Measurements from ENCODE around the gene KCNIP1. TPM values are rescaled to one million over a fixed set of nuclear protein-coding genes. Genes with fewer than 3 reads are reported as not detected.

KCNIP1 gene
- total and polyA plus RNA-seq, 2 of the 8 experiments (the other 6 are each of a cell fraction or from before 2014, with no cell fraction given): 0.52 to 0.83 TPM

DNA sequence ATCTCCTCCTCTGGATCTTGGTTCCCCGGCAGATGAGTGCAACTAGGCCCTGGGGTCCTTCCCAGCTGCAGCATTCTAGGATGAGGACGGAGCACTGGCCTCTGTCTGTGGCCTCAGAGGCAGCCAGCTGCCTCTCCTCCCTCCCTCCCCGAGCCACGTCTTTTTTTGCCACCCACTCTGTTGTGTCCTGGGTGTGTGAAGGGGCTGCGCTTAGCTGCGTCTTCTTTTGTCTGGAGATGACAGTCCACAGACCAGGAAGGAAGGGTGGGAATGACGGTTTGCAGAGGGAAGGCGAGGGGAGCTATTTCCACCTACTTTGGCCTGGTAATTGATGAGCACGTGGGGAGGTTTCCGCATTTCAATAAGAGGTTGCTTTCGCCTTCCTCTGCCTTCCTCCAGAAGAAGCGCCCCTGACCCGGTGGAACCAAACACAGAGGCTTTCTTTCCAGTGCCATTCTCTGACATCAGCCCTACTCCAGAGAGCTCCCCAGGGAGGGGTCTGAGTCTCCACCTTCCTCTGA is 245.2 kb downstream of the KCNIP1 start:
- Histone ChIP-seq H2BK5ac (ENCODE audit: low read depth, low read length) (peak overlapping the region; percentile 86; the same call in 1 of the 2 replicates), H2BK120ac (replicated peaks; ENCODE audit: low read depth, low read length) (peak overlapping the region; percentile 10), H2AFZ (ENCODE audit: low read length) (no peak overlapping the region), H2BK15ac (ENCODE audit: low read length) (peak overlapping the region; percentile 24; the same call in 1 of the 2 replicates), H4K5ac (ENCODE audit: insufficient read length, low read depth, low read length) (no peak overlapping the region), H3K23ac (ENCODE audit: insufficient read length) (no peak overlapping the region), H4K20me1 (replicated peaks in 1 of 2; ENCODE audit: control insufficient read depth in 1 of 2, insufficient read depth in 2 of 2, low read length in 2 of 2) (no peaks in the 10 kb centered on the region), H3K79me2 (ENCODE audit: control insufficient read depth in 1 of 2, insufficient read depth in 2 of 2, low read length in 2 of 2) (no peaks in the 10 kb centered on the region), H3K4me1 (replicated peaks in 1 of 4; ENCODE audit: control insufficient read depth in 3 of 4, insufficient read depth in 4 of 4, low read length in 3 of 4) (peaks cover 4 to 20% (median 14%) of the 10 kb centered on the region in 4 experiments), H3K9me3 (ENCODE audit: insufficient read depth in 2 of 2, low read depth in 1 of 2, low read length in 1 of 2) (no peaks in the 10 kb centered on the region), H3K79me1 (ENCODE audit: low read depth, low read length) (no peaks in the 10 kb centered on the region), H4K8ac (ENCODE audit: extremely low read depth, insufficient read depth, low read length) (no peak overlapping the region; the same call in 1 of the 2 replicates), H3K9ac (replicated peaks in 1 of 4; ENCODE audit: extremely low read depth in 1 of 4, low read depth in 3 of 4, low read length in 3 of 4) (no peak overlapping the region), H3K4me3 (ENCODE audit: extremely low read depth in 1 of 4, insufficient read depth in 2 of 4, low read depth in 3 of 4, low read length in 4 of 4) (no peak overlapping the region), H3K36me3 (ENCODE audit: control insufficient read depth in 2 of 4, insufficient read depth in 4 of 4, low read length in 3 of 4) (no peaks in the 10 kb centered on the region), H3K4ac (replicated peaks; ENCODE audit: insufficient read length, low read depth, low read length) (peak overlapping the region; percentile 14), H2AK5ac (ENCODE audit: low read depth, low read length) (peak overlapping the region; percentile 84; the same call in 1 of the 2 replicates), H2BK12ac (ENCODE audit: low read depth, low read length) (peak overlapping the region; percentile 30; the same call in 1 of the 2 replicates), H3K56ac (replicated peaks; ENCODE audit: insufficient read length, low read depth, low read length) (no peak overlapping the region), H3K23me2 (ENCODE audit: low read depth, low read length) (peaks cover 5% of the 10 kb centered on the region; the same call in 1 of the 2 replicates), H2BK20ac (ENCODE audit: low read length) (peak overlapping the region; percentile 95), H3K27me3 (replicated peaks in 1 of 4; ENCODE audit: control insufficient read depth in 3 of 4, extremely low read depth in 1 of 4, insufficient read depth in 3 of 4, low read length in 3 of 4) (no peaks in the 10 kb centered on the region), H4K91ac (replicated peaks; ENCODE audit: insufficient read length, low read length) (peak overlapping the region; percentile 76), H3K4me2 (ENCODE audit: insufficient read depth in 1 of 2, low read depth in 2 of 2, low read length in 2 of 2) (no peak overlapping the region), H3K27ac (ENCODE audit: low read depth, low read length) (no peak overlapping the region), H3K14ac (ENCODE audit: insufficient read length) (no peak overlapping the region), H3K18ac (ENCODE audit: extremely low read depth, low read length) (peak overlapping the region; percentile 72)
- no peak for TF ChIP-seq RAD21 (IDR thresholded peaks at IDR 0.05 in 1 of 2, conservative IDR thresholded peaks at IDR 0.05 in 1 of 2; ENCODE audit: low read depth in 2 of 2, low read length in 2 of 2)
- no peak for TF ChIP-seq TBP (IDR thresholded peaks at IDR 0.05; ENCODE audit: low read depth, low read length)
- TF ChIP-seq, protein P1, sequence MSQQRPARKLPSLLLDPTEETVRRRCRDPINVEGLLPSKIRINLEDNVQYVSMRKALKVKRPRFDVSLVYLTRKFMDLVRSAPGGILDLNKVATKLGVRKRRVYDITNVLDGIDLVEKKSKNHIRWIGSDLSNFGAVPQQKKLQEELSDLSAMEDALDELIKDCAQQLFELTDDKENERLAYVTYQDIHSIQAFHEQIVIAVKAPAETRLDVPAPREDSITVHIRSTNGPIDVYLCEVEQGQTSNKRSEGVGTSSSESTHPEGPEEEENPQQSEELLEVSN (IDR thresholded peaks at IDR 0.05): peak; percentile 61; the same call in 1 of the 2 replicates
- TF ChIP-seq TAF7 (optimal IDR thresholded peaks at IDR 0.05; ENCODE audit: borderline replicate concordance, low read depth, low read length): no peak
- no peak for TF ChIP-seq HDAC6 (IDR thresholded peaks at IDR 0.05; ENCODE audit: low read depth, low read length)
- TF ChIP-seq SRF (IDR thresholded peaks at IDR 0.05; ENCODE audit: low read depth, low read length): no peak
- no peak for TF ChIP-seq CHD2 (IDR thresholded peaks at IDR 0.05; ENCODE audit: low read length)
- TF ChIP-seq, protein P2, sequence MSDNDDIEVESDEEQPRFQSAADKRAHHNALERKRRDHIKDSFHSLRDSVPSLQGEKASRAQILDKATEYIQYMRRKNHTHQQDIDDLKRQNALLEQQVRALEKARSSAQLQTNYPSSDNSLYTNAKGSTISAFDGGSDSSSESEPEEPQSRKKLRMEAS (IDR thresholded peaks at IDR 0.05): peak; percentile 66; the same call in 1 of the 2 replicates
- DNase-seq (ENCODE audit: low read depth in 1 of 2, low spot score in 2 of 2) (peak in 1 of 2 experiments; percentile 43), FAIRE-seq (no peak)
- CTCF ChIA-PET (ENCODE audit: partially characterized antibody): interaction anchor here (0.6 to 21.2 kb wide), 20 partner anchors 11 to 603 kb away, joined by 3 to 650 read pairs (median 3); partner anchors contain the start of gene GABRP
- POLR2A ChIA-PET (ENCODE audit: partially characterized antibody): interaction anchor here (1.2 to 11.3 kb wide), 5 partner anchors 10 to 117 kb away, joined by 3 to 190 read pairs (median 33); partner anchors contain the start of gene GABRP
- WGBS, 2 experiments (ENCODE audit: extremely low coverage in 1 of 2, insufficient coverage in 1 of 2, insufficient read length in 1 of 2, insufficient replicate concordance in 2 of 2, low coverage in 1 of 2, low lambda C conversion rate in 2 of 2, missing lambda C conversion rate in 1 of 2): 81% methylated on average over 13 of the region's 13 CpGs; no CpG with 5 or more reads in 1 of the 2 experiments

Measured in H1 (cell line).